HG02884 (cell line): Measurements from ENCODE around the gene DOCK2.
A peak's percentile ranks its signal among the peaks of the same experiment; 100 is the strongest.
"Not testable (repeated sequence)": the region's sequence is repeated elsewhere in the genome, so short reads cannot be mapped to it uniquely, and the experiment has no call there.

ENCODE experiments used
- ATAC-seq: cut with Tn5 transposase; IDR thresholded peaks from one replicate; pipeline ENCODE4 v1.9.1; 2021; ENCODE audit warnings: mild to moderate bottlenecking, moderate library complexity; ENCODE audit not compliant: unreplicated experiment

DOCK2 gene

GRCh38 chr5:169637085-169637548 lies at the start of gene DOCK2:
Gene DOCK2 (plus strand): TSS chr5:169637275. CDS start chr5:169637327, 52 bp downstream.
- peak; percentile 91 for ATAC-seq

GRCh38 chr5:169590602-169591001 lies 46.5 kb upstream of the DOCK2 start:
- ATAC-seq = no peak

- ATAC-seq = no peak
These were observed 45.4 kb upstream of the DOCK2 start for GRCh38 chr5:169591636-169592035.

- no peak for ATAC-seq
These were observed 44.0 kb upstream of the DOCK2 start for GRCh38 chr5:169592937-169593650.

GRCh38 chr5:169595172-169595820 lies 41.8 kb upstream of the DOCK2 start:
- no peak for ATAC-seq

GRCh38 chr5:169599451-169599850 lies 37.6 kb upstream of the DOCK2 start:
- no peak for ATAC-seq

GRCh38 chr5:169602535-169602934 lies 34.5 kb upstream of the DOCK2 start:
- ATAC-seq = no peak

GRCh38 chr5:169606279-169606678 lies 30.8 kb upstream of the DOCK2 start:
- ATAC-seq = no peak

- no peak for ATAC-seq
These were observed 29.2 kb upstream of the DOCK2 start for GRCh38 chr5:169607882-169608281.

- ATAC-seq = no peak
These were observed 27.4 kb upstream of the DOCK2 start for GRCh38 chr5:169609716-169610115.

GRCh38 chr5:169610606-169611005 lies 26.5 kb upstream of the DOCK2 start:
- ATAC-seq = no peak

- ATAC-seq = no peak
These were observed 21.5 kb upstream of the DOCK2 start for GRCh38 chr5:169615561-169615960.

- ATAC-seq = not testable (repeated sequence)
These were observed 12.8 kb upstream of the DOCK2 start for GRCh38 chr5:169624307-169624706.

- ATAC-seq = no peak
These were observed 10.3 kb upstream of the DOCK2 start for GRCh38 chr5:169626779-169627178.

GRCh38 chr5:169627551-169627950 lies 9.5 kb upstream of the DOCK2 start:
- no peak for ATAC-seq

- no peak for ATAC-seq
These were observed 8.2 kb upstream of the DOCK2 start for GRCh38 chr5:169628892-169629291.

- ATAC-seq = no peak
These were observed 7.1 kb upstream of the DOCK2 start for GRCh38 chr5:169629847-169630548.

- no peak for ATAC-seq
These were observed 5.7 kb upstream of the DOCK2 start for GRCh38 chr5:169631360-169631759.

GRCh38 chr5:169632946-169633345 lies 4.1 kb upstream of the DOCK2 start:
- no peak for ATAC-seq

- ATAC-seq = no peak
These were observed 2.5 kb upstream of the DOCK2 start for GRCh38 chr5:169634606-169635005.

- no peak for ATAC-seq
These were observed 1.1 kb upstream of the DOCK2 start for GRCh38 chr5:169635936-169636335.
